GM18502 (cell line): Measurements from ENCODE around the gene TNFRSF4.

ENCODE experiments used
- ATAC-seq: cut with Tn5 transposase; IDR thresholded peaks from one replicate; pipeline ENCODE4 v1.9.1; 2021; ENCODE audit warnings: mild to moderate bottlenecking; ENCODE audit not compliant: unreplicated experiment, poor library complexity

TNFRSF4 gene

GRCh38 chr1:1220197-1220596, 6.2 kb upstream of the TNFRSF4 start:
- no peak for ATAC-seq

GRCh38 chr1:1219341-1219740, 5.4 kb upstream of the TNFRSF4 start:
- no peak for ATAC-seq

- no peak for ATAC-seq
Measured at GRCh38 chr1:1218524-1219200, 4.7 kb upstream of the TNFRSF4 start.

GRCh38 chr1:1217621-1218523, 3.9 kb upstream of the TNFRSF4 start:
- no peak for ATAC-seq

- no peak for ATAC-seq
Measured at GRCh38 chr1:1216770-1217620, 3.0 kb upstream of the TNFRSF4 start.

- ATAC-seq = no peak
Measured at GRCh38 chr1:1215881-1216605, 2.1 kb upstream of the TNFRSF4 start.

GRCh38 chr1:1215080-1215676, 1.2 kb upstream of the TNFRSF4 start:
- ATAC-seq = no peak

- ATAC-seq = no peak
Measured at GRCh38 chr1:1212780-1213344, 1.1 kb downstream of the TNFRSF4 start.

- no peak for ATAC-seq
Measured at GRCh38 chr1:1211541-1212441, 2.2 kb downstream of the TNFRSF4 start.

GRCh38 chr1:1210726-1211540, 3.0 kb downstream of the TNFRSF4 start:
- ATAC-seq = no peak

GRCh38 chr1:1208713-1209433, 5.1 kb downstream of the TNFRSF4 start:
- no peak for ATAC-seq

- no peak for ATAC-seq
Measured at GRCh38 chr1:1207571-1207892, 6.4 kb downstream of the TNFRSF4 start.

- ATAC-seq = no peak
Measured at GRCh38 chr1:1206966-1207531, 6.9 kb downstream of the TNFRSF4 start.

- ATAC-seq = no peak
Measured at GRCh38 chr1:1206376-1206965, 7.5 kb downstream of the TNFRSF4 start, which contains the start of gene TNFRSF18. Gene TNFRSF18, minus strand, starts transcription at chr1:1206592. Its CDS starts 21 bp downstream, at chr1:1206571.

GRCh38 chr1:1205769-1206375, 8.1 kb downstream of the TNFRSF4 start:
- no peak for ATAC-seq
